B cell (primary cell): Measurements from ENCODE around the gene DHRS12. TPM values are rescaled to one million over a fixed set of nuclear protein-coding genes. Genes with fewer than 3 reads are reported as not detected.

Experiments
- ATAC-seq: fragments of 200-7000 bp; cut with Tn5 transposase; one replicate; pipeline ENCODE4 v1.10.0; 2021; ENCODE audit warnings: low read depth, mild to moderate bottlenecking, moderate number of reproducible peaks, moderate library complexity
- CTCF ChIA-PET: fragments of 350-600 bp; sonication (Branson Sonifier 250); formaldehyde crosslinking; loops from one replicate; lab custom pipeline; 2021; ENCODE audit warnings: antibody characterized with exemption, inconsistent platforms; lab: Charles Lee
- POLR2A ChIA-PET: fragments of 350-600 bp; sonication (Branson Sonifier 250); formaldehyde crosslinking; loops from one replicate; lab custom pipeline; 2021; ENCODE audit warnings: antibody characterized with exemption; lab: Charles Lee
- DNase-seq: peaks from one replicate; pipeline ENCODE4 v3.0.0; 2013
- H2AFZ ChIP-seq: 2 replicates; pipeline ENCODE4 v1.6.1; 2012; ENCODE audit warnings: mild to moderate bottlenecking, low read depth, low read length; ENCODE audit not compliant: insufficient read depth, poor library complexity, severe bottlenecking
- H3K27ac ChIP-seq, 2 donors: 1 replicate in 1 of 2; 2 replicates in 1 of 2; pipeline ENCODE4 v1.5.1; 2012 to 2013; ENCODE audit warnings: low read length in 2 of 2, mild to moderate bottlenecking in 2 of 2, moderate library complexity in 1 of 2
- H3K27me3 ChIP-seq, 4 experiments: fragments of 200-600 bp in 1 of 4; sonication (generic) in 1 of 4; replicated peaks in 1 of 4; 1 replicate in 2 of 4; 2 replicates in 2 of 4; pipeline versions ENCODE4 v1.6.1 to v1.7.0; 2013 to 2016; ENCODE audit warnings: low read length in 3 of 4, mild to moderate bottlenecking in 2 of 4, mixed read lengths in 1 of 4, moderate library complexity in 1 of 4; ENCODE audit not compliant: insufficient read depth in 4 of 4, control insufficient read depth in 3 of 4; ENCODE audit errors: control extremely low read depth in 1 of 4
- H3K36me3 ChIP-seq, 2 experiments: replicated peaks in 1 of 2; 1 replicate in 1 of 2; 2 replicates in 1 of 2; pipeline versions ENCODE4 v1.6.1 to v1.7.1; 2013; ENCODE audit warnings: low read length in 1 of 2; ENCODE audit not compliant: insufficient read depth in 2 of 2, control insufficient read depth in 1 of 2; ENCODE audit errors: control extremely low read depth in 1 of 2, extremely low read depth in 1 of 2
- H3K4me1 ChIP-seq, 2 donors: fragments of 200-600 bp in 1 of 2; sonication (generic) in 1 of 2; 1 replicate in 1 of 2; 2 replicates in 1 of 2; pipeline versions ENCODE4 v1.5.1 to v1.6.1; 2013 to 2017; ENCODE audit warnings: low read length in 2 of 2; ENCODE audit not compliant: control insufficient read depth in 2 of 2, insufficient read depth in 2 of 2
- H3K4me2 ChIP-seq: replicated peaks from 2 replicates; pipeline ENCODE3; 2012; ENCODE audit warnings: mild to moderate bottlenecking, low read depth, low read length; ENCODE audit not compliant: poor library complexity, severe bottlenecking
- H3K4me3 ChIP-seq, 5 experiments: fragments of 200-600 bp in 1 of 5; sonication (generic) in 1 of 5; 1 replicate in 3 of 5; 2 replicates in 2 of 5; pipeline versions ENCODE4 v1.5.1 to v1.7.0; 2011 to 2016; ENCODE audit warnings: low read length in 4 of 5, mild to moderate bottlenecking in 4 of 5, low read depth in 2 of 5, control low read depth in 1 of 5, moderate library complexity in 1 of 5; ENCODE audit not compliant: insufficient read depth in 1 of 5; ENCODE audit errors: control extremely low read depth in 1 of 5, extremely low read depth in 1 of 5
- H3K79me2 ChIP-seq: fragments of 200-600 bp; sonication (generic); one replicate; pipeline ENCODE4 v1.6.0; 2016; ENCODE audit warnings: low read length; ENCODE audit not compliant: control insufficient read depth, insufficient read depth
- H3K9ac ChIP-seq: fragments of 200-600 bp; sonication (generic); 2 replicates; pipeline ENCODE4 v1.6.1; 2017; ENCODE audit warnings: mild to moderate bottlenecking, low read length, moderate library complexity
- H3K9me3 ChIP-seq, 3 donors: one replicate each; pipeline versions ENCODE4 v1.6.1 to v1.7.1; 2013; ENCODE audit warnings: low read length in 2 of 3; ENCODE audit not compliant: control insufficient read depth in 2 of 3, insufficient read depth in 1 of 3; ENCODE audit errors: control extremely low read depth in 1 of 3
- H4K20me1 ChIP-seq: 2 replicates; pipeline ENCODE4 v1.6.0; 2012; ENCODE audit warnings: mild to moderate bottlenecking, low read length; ENCODE audit not compliant: insufficient read depth, control insufficient read depth, poor library complexity, severe bottlenecking
- H3K27ac Mint-ChIP-seq: one replicate; pipeline ENCODE4 v1.8.0; 2021; ENCODE audit warnings: mixed read lengths
- H3K27me3 Mint-ChIP-seq: one replicate; pipeline ENCODE4 v1.8.0; 2021; ENCODE audit warnings: mixed read lengths
- H3K4me1 Mint-ChIP-seq: one replicate; pipeline ENCODE4 v1.8.0; 2021; ENCODE audit warnings: mixed read lengths
- H3K4me3 Mint-ChIP-seq: one replicate; pipeline ENCODE4 v1.8.0; 2021; ENCODE audit warnings: mixed read lengths
- H3K9me3 Mint-ChIP-seq: one replicate; pipeline ENCODE4 v1.8.0; 2022; ENCODE audit warnings: mixed read lengths; ENCODE audit not compliant: insufficient read depth
- EZH2 ChIP-seq: IDR thresholded peaks from 2 replicates; pipeline ENCODE4 v1.6.1; 2012; ENCODE audit warnings: borderline replicate concordance, low read depth, mild to moderate bottlenecking, moderate library complexity, low read length; ENCODE audit not compliant: insufficient read depth, poor library complexity, severe bottlenecking
- WGBS: methylation state at CpG from one replicate; pipeline ENCODE4 v1.1.5; 2013; ENCODE audit warnings: missing lambda C conversion rate; ENCODE audit not compliant: insufficient coverage; 5-methylcytosine and 5-hydroxymethylcytosine counted together
- intact Hi-C: fragments of 100-400 bp; cut with micrococcal nuclease; formaldehyde crosslinking; loops from one replicate; pipeline ENCODE4 v1.10.0; 2022
- polyA plus RNA-seq: library from polyadenylated mRNA; depleted of rRNA; stranded (reverse); fragments of >200 nt; gene quantifications from 2 replicates; pipeline ENCODE4 v1.2.3, GENCODE V29; 2012
- total RNA-seq, 2 donors: library from RNA; stranded (reverse); fragments of 120-200 nt in 1 of 2; gene quantifications; 1 replicate in 1 of 2; 2 replicates in 1 of 2; pipeline versions ENCODE4 v1.2.3 to v1.2.4, GENCODE V29; 2013 to 2022
- TF ChIP-seq, protein P1 (sequence below): fragments of 200-600 bp; IDR thresholded peaks from one replicate; pipeline ENCODE4 v1.8.0; 2022; ENCODE audit warnings: antibody characterized with exemption, mild to moderate bottlenecking

The DHRS12 gene
- total and polyA plus RNA-seq, 2 donors (not counting 1 experiment from before 2014, with no cell fraction given), result 12.0 to 23.2 TPM

DNA sequence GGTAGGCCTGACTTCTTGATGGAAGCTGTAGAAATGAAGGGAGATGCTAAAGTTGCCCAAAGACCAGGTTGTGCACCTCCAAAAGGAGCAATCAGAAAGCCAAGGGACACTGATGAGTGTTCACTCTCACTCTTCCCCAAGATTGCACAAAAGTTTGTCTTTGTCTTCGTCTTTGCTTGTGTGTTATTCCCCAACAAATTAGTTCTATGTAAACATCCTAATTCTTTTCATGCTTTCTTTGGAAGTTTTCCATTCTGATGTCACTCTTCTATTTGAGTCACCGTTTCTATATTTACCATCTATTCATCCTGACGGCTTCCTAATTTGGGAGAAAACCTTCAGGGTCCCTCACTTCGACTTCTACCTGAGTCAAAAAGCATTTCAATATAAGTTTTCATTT, 44.7 kb upstream of the DHRS12 start:
- Histone ChIP-seq H3K4me1 (peaks cover 0 to 6% of the 10 kb centered on the region in 2 donors), H2AFZ (no peak overlapping the region), H4K20me1 (no peaks in the 10 kb centered on the region), H3K4me2 (no peak overlapping the region), H3K36me3 (no peaks in the 10 kb centered on the region), H3K79me2 (no peaks in the 10 kb centered on the region), H3K9ac (no peak overlapping the region), H3K9me3 (no peaks in the 10 kb centered on the region), H3K27ac (no peak overlapping the region), H3K4me3 (no peak overlapping the region), H3K27me3 (peaks cover 0 to 8% (median 0%) of the 10 kb centered on the region in 4 experiments)
- 95% methylated on average over 3 of the region's 4 CpGs for WGBS
- CTCF ChIA-PET, result interaction anchor here (0.9 to 3.5 kb wide), 5 partner anchors 10 to 36 kb away, joined by 3 to 18 read pairs (median 4); no protein-coding TSS in a partner anchor
- ATAC-seq (no peak), DNase-seq (no peak)
- POLR2A ChIA-PET, result no interaction called here
- Mint-ChIP-seq H3K27me3 (peaks cover 22% of the 10 kb centered on the region), H3K4me3 (no peak overlapping the region), H3K27ac (no peak overlapping the region), H3K4me1 (peaks cover 5% of the 10 kb centered on the region), H3K9me3 (no peaks in the 10 kb centered on the region)
- no peak for TF ChIP-seq EZH2
- TF ChIP-seq, protein P1, sequence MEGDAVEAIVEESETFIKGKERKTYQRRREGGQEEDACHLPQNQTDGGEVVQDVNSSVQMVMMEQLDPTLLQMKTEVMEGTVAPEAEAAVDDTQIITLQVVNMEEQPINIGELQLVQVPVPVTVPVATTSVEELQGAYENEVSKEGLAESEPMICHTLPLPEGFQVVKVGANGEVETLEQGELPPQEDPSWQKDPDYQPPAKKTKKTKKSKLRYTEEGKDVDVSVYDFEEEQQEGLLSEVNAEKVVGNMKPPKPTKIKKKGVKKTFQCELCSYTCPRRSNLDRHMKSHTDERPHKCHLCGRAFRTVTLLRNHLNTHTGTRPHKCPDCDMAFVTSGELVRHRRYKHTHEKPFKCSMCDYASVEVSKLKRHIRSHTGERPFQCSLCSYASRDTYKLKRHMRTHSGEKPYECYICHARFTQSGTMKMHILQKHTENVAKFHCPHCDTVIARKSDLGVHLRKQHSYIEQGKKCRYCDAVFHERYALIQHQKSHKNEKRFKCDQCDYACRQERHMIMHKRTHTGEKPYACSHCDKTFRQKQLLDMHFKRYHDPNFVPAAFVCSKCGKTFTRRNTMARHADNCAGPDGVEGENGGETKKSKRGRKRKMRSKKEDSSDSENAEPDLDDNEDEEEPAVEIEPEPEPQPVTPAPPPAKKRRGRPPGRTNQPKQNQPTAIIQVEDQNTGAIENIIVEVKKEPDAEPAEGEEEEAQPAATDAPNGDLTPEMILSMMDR, result no peak
- intact Hi-C loops, result no loop called here

DNA sequence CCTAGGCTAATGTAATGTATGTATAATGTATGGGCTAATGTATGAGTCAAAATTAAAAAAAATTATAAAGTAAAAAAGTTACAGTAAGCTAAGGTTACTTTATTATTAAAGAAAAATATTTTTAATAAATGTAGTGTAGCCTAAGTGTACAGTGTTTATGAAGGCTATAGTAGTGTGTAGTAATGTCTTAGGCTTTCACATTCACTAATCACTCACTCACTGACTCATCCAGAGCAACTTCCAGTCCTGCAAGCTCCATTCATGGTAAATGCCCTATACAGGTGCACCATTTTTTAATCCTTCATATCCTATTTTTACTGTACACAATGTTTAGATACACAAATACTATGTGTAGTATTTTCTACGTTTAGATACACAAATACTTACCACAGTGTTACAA, 42.8 kb upstream of the DHRS12 start:
- H3K79me2 ChIP-seq, result no peaks in the 10 kb centered on the region
- H4K20me1 ChIP-seq, result no peaks in the 10 kb centered on the region
- intact Hi-C loops, result no loop called here
- H3K9ac ChIP-seq, result no peak overlapping the region
- no peak overlapping the region for H3K4me3 Mint-ChIP-seq
- ChIA-PET POLR2A (no interaction called here), CTCF (interaction anchor here (0.8 to 1.2 kb wide), 3 partner anchors 11 to 354 kb away, joined by 3 read pairs; no protein-coding TSS in a partner anchor)
- peaks cover 17% of the 10 kb centered on the region for H3K27me3 Mint-ChIP-seq
- ATAC-seq, result no peak
- H3K4me2 ChIP-seq, result no peak overlapping the region
- H3K9me3 Mint-ChIP-seq, result no peaks in the 10 kb centered on the region
- WGBS, result no CpG with 5 or more reads among the region's 1 CpG
- peaks cover 0 to 8% (median 0%) of the 10 kb centered on the region in 4 experiments for H3K27me3 ChIP-seq
- no peak for DNase-seq
- peaks cover 5% of the 10 kb centered on the region for H3K4me1 Mint-ChIP-seq
- no peak overlapping the region for H3K4me3 ChIP-seq
- no peaks in the 10 kb centered on the region for H3K9me3 ChIP-seq
- no peak overlapping the region for H2AFZ ChIP-seq
- H3K4me1 ChIP-seq, result peaks cover 0 to 6% of the 10 kb centered on the region in 2 donors
- H3K27ac ChIP-seq, result no peak overlapping the region
- TF ChIP-seq EZH2, result no peak
- TF ChIP-seq, protein P1, result no peak
- no peak overlapping the region for H3K27ac Mint-ChIP-seq
- no peaks in the 10 kb centered on the region for H3K36me3 ChIP-seq
